HFFc6 (cell line): Measurements from ENCODE around the gene MAB21L2. TPM values are rescaled to one million over a fixed set of nuclear protein-coding genes. Genes with fewer than 3 reads are reported as not detected.
"Not testable (repeated sequence)": the region's sequence is repeated elsewhere in the genome, so short reads cannot be mapped to it uniquely, and the experiment has no call there.

Source experiments
- DNase-seq: peaks from one replicate; pipeline ENCODE4 v3.0.0-alpha.2; 2018
- H3K27ac Mint-ChIP-seq: 2 replicates; pipeline ENCODE4 v1.8.0; 2020; ENCODE audit warnings: mild to moderate bottlenecking, mixed read lengths
- H3K27me3 Mint-ChIP-seq: 2 replicates; pipeline ENCODE4 v1.8.0; 2021; ENCODE audit warnings: mild to moderate bottlenecking, moderate library complexity, mixed read lengths; ENCODE audit not compliant: insufficient read depth
- H3K36me3 Mint-ChIP-seq: 2 replicates; pipeline ENCODE4 v1.8.0; 2021; ENCODE audit warnings: low read depth, mixed read lengths
- H3K4me1 Mint-ChIP-seq: 2 replicates; pipeline ENCODE4 v1.8.0; 2020; ENCODE audit warnings: low read depth, mixed read lengths
- H3K4me3 Mint-ChIP-seq: 2 replicates; pipeline ENCODE4 v1.8.0; 2020; ENCODE audit warnings: mild to moderate bottlenecking, moderate library complexity, mixed read lengths
- H3K9me3 Mint-ChIP-seq: 2 replicates; pipeline ENCODE4 v1.8.0; 2020; ENCODE audit warnings: mild to moderate bottlenecking, mixed read lengths
- CTCF ChIP-seq: fragments of 200-600 bp; sonication (generic); IDR thresholded peaks from 2 replicates; pipeline ENCODE4 v1.5.0; 2021; ENCODE audit warnings: antibody characterized with exemption, mild to moderate bottlenecking
- total RNA-seq, 6 experiments: library from RNA; stranded (reverse); fragmentation: NEBNext Ultra II Directional; extraction: Animal tissue kit (Norgen Biotek cat#: 25700); gene quantifications; 2 replicates in 1 of 6; 3 replicates in 5 of 6; pipeline ENCODE4 v1.2.3, GENCODE V29; 2021

Gene MAB21L2
- total RNA-seq, 6 experiments from 2014 or later, result not detected

GRCh38 chr4:150562250-150562649 is 19.7 kb upstream of the MAB21L2 start:
- no peak for TF ChIP-seq CTCF
- Mint-ChIP-seq H3K36me3 (peaks cover 19% of the 10 kb centered on the region), H3K9me3 (peaks cover 14% of the 10 kb centered on the region; the same call in 1 of the 2 replicates), H3K27ac (no peak overlapping the region), H3K4me3 (no peak overlapping the region), H3K27me3 (no peaks in the 10 kb centered on the region; the same call in 1 of the 2 replicates), H3K4me1 (no peaks in the 10 kb centered on the region)
- no peak for DNase-seq

DNA sequence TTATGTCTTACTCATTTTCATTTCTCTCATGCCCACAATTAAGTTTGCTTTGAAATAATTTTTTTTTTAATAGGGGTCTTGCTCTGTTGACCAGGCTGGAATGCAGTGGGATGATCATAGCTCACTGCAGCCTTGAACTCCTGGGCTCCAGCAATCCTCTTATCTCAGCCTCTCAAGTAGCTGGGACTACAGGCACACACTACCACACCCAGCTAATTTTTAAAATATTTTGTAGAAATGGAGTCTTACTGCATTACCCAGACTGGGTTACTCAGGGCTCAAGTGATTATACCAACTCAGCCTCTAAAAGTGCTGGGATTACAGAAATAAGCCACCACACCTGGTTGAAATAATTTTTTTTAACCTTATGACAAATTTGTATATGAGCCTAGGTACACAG is 19.2 kb upstream of the MAB21L2 start:
- TF ChIP-seq CTCF, result no peak
- Mint-ChIP-seq H3K9me3 (peaks cover 14% of the 10 kb centered on the region; the same call in 1 of the 2 replicates), H3K4me1 (no peaks in the 10 kb centered on the region), H3K36me3 (peaks cover 19% of the 10 kb centered on the region), H3K27me3 (no peaks in the 10 kb centered on the region; the same call in 1 of the 2 replicates), H3K4me3 (no peak overlapping the region), H3K27ac (no peak overlapping the region)
- no peak for DNase-seq

- Mint-ChIP-seq H3K4me1 (peaks cover 12% of the 10 kb centered on the region), H3K9me3 (peaks cover 14% of the 10 kb centered on the region; the same call in 1 of the 2 replicates), H3K36me3 (peaks cover 19% of the 10 kb centered on the region)
- not testable (repeated sequence) for H3K27ac Mint-ChIP-seq, H3K27me3 Mint-ChIP-seq, DNase-seq, H3K4me3 Mint-ChIP-seq
Observed at GRCh38 chr4:150564967-150565366, 17.0 kb upstream of the MAB21L2 start.

DNA sequence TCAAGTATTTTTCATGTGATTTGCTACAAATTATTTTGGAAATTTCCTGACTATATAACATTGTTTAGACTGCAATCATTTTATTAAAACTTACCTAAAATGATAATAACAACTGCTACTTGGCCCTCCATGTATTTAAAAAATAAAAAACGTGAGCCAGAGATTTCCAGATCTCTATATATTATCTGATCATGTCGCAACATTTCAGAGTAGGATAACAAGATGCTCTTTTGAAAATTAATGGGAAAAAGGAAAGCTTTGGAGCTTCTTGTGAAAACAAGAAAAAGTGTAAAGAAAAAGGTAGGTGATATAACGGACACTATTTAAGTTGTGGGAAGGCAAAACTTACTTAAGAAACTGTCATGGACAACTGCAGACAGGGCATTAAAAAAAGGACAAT is 14.9 kb upstream of the MAB21L2 start:
- TF ChIP-seq CTCF, result no peak
- peaks cover 19% of the 10 kb centered on the region for H3K36me3 Mint-ChIP-seq
- H3K4me1 Mint-ChIP-seq, result peaks cover 13% of the 10 kb centered on the region
- peaks cover 14% of the 10 kb centered on the region; the same call in 1 of the 2 replicates for H3K9me3 Mint-ChIP-seq
- H3K27ac Mint-ChIP-seq, result no peak overlapping the region
- no peaks in the 10 kb centered on the region; the same call in 1 of the 2 replicates for H3K27me3 Mint-ChIP-seq
- no peak for DNase-seq
- H3K4me3 Mint-ChIP-seq, result no peak overlapping the region

DNA sequence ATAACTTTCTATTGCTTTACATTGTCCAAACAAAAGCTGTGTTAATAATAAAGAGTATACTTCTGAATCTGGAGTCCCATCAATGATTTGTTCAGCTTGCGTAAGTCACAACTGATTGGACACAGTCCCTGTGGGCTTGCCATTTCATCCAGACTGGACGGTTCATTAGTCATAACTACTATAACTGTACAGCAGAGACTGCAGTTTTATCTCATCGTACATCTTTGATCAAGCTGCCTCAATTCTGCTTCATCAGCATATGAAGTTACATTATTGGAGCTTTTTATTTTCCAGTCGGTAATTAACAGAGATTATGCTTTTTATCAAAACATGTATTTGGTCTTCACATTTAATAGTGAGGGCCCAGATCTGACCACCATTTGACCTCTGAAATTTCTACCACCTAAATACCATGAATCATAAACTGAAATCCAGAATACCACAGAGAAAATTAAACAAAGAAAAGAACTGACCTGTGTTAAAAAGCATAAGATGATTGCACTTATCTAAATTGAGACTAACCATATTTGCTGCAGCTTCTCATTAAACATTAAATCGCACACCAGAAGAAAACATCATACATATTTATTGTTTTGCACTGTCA is 12.5 kb upstream of the MAB21L2 start:
- H3K36me3 Mint-ChIP-seq, result peaks cover 7% of the 10 kb centered on the region
- H3K4me1 Mint-ChIP-seq, result peaks cover 22% of the 10 kb centered on the region

More for the DNA sequence above, 12.5 kb upstream of the MAB21L2 start:
- no peak for TF ChIP-seq CTCF
- no peak overlapping the region for H3K4me3 Mint-ChIP-seq
- peak; percentile 33 for DNase-seq
- no peak overlapping the region for H3K27ac Mint-ChIP-seq
- no peaks in the 10 kb centered on the region for H3K27me3 Mint-ChIP-seq
- peaks cover 7% of the 10 kb centered on the region; the same call in 1 of the 2 replicates for H3K9me3 Mint-ChIP-seq
